Stimulated activated CD4-positive, alpha-beta T cell treated with anti-CD3 and anti-CD28 coated beads, Interleukin-2, amount 100 ng/mL, for 48 hours (primary cell): ENCODE results near the gene NOMO2.
"Not testable (repeated sequence)": the region's sequence is repeated elsewhere in the genome, so short reads cannot be mapped to it uniquely, and the experiment has no call there.

Experiments used
- DNase-seq, 2 donors: peaks; one replicate each; pipeline ENCODE4 v3.0.0-alpha.2; 2020

The NOMO2 gene

GRCh38 chr16:18498430-18498829 lies 63.5 kb downstream of the NOMO2 start:
- DNase-seq: not testable (repeated sequence)

DNA sequence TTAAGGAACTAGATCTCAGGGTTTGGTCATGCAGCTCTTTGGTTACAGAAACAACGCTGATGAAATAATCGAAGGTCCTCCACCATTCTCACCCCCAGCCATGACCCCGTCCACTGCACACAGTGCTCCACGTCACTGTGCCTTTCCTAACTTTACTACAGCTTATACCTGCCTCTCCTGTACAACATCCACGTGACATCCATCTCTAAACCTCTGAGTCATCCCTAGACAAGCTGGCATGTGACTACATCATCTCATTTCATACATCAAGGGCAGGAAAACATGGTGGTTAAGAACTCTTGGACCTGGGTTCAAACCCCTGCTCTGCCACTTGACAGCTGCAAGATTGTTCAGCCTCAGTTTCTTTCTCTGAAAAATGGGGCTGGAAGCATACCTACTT lies 64.9 kb downstream of the NOMO2 start:
- DNase-seq: not testable (repeated sequence)

GRCh38 chr16:18492118-18492897 lies 69.6 kb downstream of the NOMO2 start:
- not testable (repeated sequence) for DNase-seq

DNA sequence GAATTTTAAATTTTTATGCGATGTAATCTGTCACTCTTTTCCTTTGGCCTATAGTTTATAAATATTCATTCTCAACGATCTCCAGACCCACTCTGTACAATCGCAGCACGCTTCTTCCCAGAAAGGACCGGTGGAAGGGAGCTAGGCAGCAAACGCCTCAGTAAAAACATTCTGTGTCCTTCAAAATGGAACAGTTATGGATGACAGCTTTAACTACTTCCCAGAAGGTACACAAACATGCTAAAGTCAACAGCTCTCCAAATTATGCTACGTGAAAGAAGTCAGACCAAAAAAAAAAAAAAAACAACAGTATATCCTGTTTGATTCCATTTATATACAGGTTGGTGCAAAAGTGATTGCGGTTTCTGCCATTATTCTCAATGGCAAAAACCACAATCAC lies 125.9 kb downstream of the NOMO2 start:
- DNase-seq: not testable (repeated sequence)

GRCh38 chr16:18415827-18416226 lies 146.1 kb downstream of the NOMO2 start:
- not testable (repeated sequence) for DNase-seq

- DNase-seq: not testable (repeated sequence)
Observed at GRCh38 chr16:18409532-18410293, 152.2 kb downstream of the NOMO2 start.

DNA sequence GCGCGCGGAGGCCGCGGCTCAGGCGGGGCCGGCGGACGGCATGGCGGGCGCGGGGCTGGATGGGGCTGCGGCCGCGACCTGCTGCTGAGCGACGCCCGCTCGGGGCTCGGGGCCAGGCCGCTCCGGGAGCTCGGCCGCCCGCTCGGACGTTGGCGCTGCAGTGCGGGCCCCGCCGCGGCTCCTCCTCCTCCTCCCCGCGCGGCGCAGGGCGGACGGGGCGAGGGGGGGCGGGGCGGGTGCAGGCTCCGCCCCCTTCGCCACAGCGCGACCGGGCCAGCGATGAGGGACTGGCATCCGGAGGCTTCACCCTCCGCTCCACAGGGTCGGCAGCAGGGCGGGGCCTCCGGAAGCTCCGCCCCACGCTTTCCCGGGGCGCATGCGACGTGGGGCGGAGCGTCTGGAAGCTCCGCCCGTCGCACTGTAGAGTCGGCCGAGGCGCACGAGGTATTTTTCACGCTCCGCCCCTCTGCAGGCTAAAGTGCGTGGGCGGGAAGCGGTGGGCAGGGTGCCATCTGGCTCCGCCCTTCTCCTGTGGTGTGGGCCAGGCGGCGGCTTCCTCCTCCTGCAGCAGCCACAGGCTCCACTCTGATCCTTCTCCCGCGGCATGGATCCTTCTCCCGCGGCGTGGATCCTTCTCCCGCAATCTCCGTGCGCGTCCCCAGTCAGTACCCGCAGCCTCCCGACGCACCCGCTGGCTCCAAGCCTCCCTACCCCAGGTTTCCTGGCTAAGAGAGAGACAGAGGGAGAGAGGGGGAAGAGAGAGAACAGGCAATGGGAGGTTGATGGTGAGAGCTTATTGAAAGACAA lies 159.8 kb downstream of the NOMO2 start:
- DNase-seq: not testable (repeated sequence)

DNA sequence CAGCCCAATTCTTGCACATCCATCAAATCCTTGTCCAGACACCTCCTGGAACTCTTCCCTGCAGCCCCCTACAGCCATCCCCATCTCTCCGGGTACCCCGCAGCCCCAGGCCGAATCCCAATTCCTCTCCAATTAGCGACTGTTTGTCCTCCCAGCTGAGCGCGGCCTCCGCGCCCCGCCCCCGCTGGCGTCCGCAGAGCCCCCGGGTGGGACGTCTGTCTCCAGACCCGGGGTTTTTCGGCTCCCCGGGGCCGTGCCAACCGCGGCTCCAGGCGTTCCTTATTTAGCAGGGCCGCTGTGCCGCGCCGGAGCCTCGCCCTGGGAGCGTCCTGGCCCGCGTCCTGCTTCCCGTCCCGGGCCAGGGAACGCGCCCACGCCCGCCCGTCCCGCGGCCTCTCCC lies 160.7 kb downstream of the NOMO2 start:
- DNase-seq: not testable (repeated sequence)

GRCh38 chr16:18394363-18394762 lies 167.5 kb downstream of the NOMO2 start:
- not testable (repeated sequence) for DNase-seq

- DNase-seq: not testable (repeated sequence)
Observed at GRCh38 chr16:18387767-18388166, 174.1 kb downstream of the NOMO2 start.

DNA sequence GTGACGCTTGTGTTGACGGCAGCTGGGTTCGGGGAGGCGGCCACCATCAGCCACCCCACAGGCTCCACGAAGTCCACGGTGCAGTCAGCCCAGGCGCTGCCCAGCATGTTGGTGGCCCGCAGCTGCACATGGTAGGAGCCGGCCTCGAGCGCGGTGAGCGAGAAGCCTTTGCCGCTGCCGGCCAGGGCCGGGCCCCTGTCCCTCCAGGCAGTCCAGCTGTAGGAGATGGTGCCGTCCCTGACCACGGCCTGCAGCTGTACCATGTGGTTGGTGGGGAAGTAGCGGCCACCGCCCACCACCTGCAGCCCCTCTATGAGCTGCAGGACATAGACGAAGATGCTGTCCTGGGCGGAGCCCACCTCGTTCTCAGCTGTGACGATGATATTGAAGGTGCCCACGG lies 175.4 kb downstream of the NOMO2 start:
- not testable (repeated sequence) for DNase-seq

- DNase-seq: not testable (repeated sequence)
Observed at GRCh38 chr16:18385285-18385684, 176.6 kb downstream of the NOMO2 start.

DNA sequence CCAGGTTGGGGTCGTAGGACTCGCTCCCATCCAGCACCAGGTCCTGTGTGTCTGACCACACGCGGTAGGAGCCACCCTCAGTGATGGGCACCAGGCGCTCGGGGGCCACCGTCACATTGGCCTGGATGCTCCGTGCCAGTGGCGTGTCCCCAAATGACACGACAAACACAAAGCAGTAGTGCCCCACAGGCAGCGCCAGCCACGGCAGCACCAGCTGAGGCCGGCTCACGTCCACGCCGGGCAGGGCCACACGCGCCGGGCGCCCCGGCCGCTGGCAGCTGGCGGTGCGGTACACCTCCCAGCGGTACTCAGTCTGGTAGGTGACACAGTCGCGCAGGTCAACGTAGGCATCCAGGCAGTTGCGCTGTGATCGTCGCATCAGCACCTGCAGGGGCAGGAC lies 177.0 kb downstream of the NOMO2 start:
- not testable (repeated sequence) for DNase-seq

- not testable (repeated sequence) for DNase-seq
Observed at GRCh38 chr16:18384098-18384636, 177.7 kb downstream of the NOMO2 start.

- DNase-seq: not testable (repeated sequence)
Observed at GRCh38 chr16:18382696-18383095, 179.2 kb downstream of the NOMO2 start.
